ENCODE results near the gene PHTF2.
"Not testable (repeated sequence)": the region's sequence is repeated elsewhere in the genome, so short reads cannot be mapped to it uniquely, and the experiment has no call there.

PHTF2 gene

GRCh38 chr7:77771901-77772300 lies 26.7 kb upstream of the PHTF2 start:
- H3K36me3 ChIP-seq (ENCODE audit: control insufficient read depth, insufficient read depth, low read length), result peaks cover 39% of the 10 kb centered on the region

GRCh38 chr7:77778535-77778934 lies 20.0 kb upstream of the PHTF2 start:
- H3K36me3 ChIP-seq (ENCODE audit: control insufficient read depth, insufficient read depth, low read length), result peaks cover 35% of the 10 kb centered on the region

More at GRCh38 chr7:77771901-77772300, 26.7 kb upstream of the PHTF2 start:
- H3K27ac ChIP-seq (ENCODE audit: low read depth, low read length), result no peak overlapping the region
- no peaks in the 10 kb centered on the region for H3K4me1 ChIP-seq (ENCODE audit: control insufficient read depth, insufficient read depth, low read length)
- H3K9ac ChIP-seq (ENCODE audit: low read depth, low read length), result no peak overlapping the region
- no peak overlapping the region for H3K4me3 ChIP-seq (ENCODE audit: low read depth, low read length)
- H3K9me3 ChIP-seq (ENCODE audit: control insufficient read depth, insufficient read depth, low read length), result no peaks in the 10 kb centered on the region
- no peaks in the 10 kb centered on the region for H3K27me3 ChIP-seq (ENCODE audit: control insufficient read depth, insufficient read depth, low read length)

DNA sequence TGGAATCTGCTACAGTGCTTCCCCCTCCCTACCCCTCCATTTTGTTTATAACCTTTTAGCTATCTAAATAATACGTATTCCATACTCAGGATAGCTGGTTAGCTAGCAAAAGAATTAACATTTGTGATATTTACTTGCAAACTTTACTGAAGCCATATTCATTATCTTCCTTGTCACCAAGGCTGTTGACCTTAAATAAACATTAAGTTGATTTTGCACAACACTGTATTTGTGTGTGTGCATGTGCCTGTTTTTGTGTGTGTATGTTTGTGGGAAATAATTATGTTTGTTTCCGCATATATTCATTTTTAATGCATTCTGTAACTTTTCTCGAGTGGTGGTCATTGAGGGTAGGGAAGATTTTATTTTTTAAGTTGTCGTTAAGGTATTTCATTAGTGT lies 16.2 kb upstream of the PHTF2 start:
- Histone ChIP-seq H3K4me3 (ENCODE audit: low read depth, low read length) (no peak overlapping the region), H3K27me3 (ENCODE audit: control insufficient read depth, insufficient read depth, low read length) (no peaks in the 10 kb centered on the region), H3K9ac (ENCODE audit: low read depth, low read length) (no peak overlapping the region), H3K36me3 (ENCODE audit: control insufficient read depth, insufficient read depth, low read length) (peaks cover 33% of the 10 kb centered on the region), H3K9me3 (ENCODE audit: control insufficient read depth, insufficient read depth, low read length) (no peaks in the 10 kb centered on the region; the same call in none of the 2 replicates), H3K27ac (ENCODE audit: low read depth, low read length) (no peak overlapping the region), H3K4me1 (ENCODE audit: control insufficient read depth, insufficient read depth, low read length) (no peaks in the 10 kb centered on the region)

More at GRCh38 chr7:77778535-77778934, 20.0 kb upstream of the PHTF2 start:
- Histone ChIP-seq H3K27me3 (ENCODE audit: control insufficient read depth, insufficient read depth, low read length) (no peaks in the 10 kb centered on the region), H3K9me3 (ENCODE audit: control insufficient read depth, insufficient read depth, low read length) (no peaks in the 10 kb centered on the region), H3K27ac (ENCODE audit: low read depth, low read length) (no peak overlapping the region), H3K4me1 (ENCODE audit: control insufficient read depth, insufficient read depth, low read length) (no peaks in the 10 kb centered on the region), H3K9ac (ENCODE audit: low read depth, low read length) (no peak overlapping the region), H3K4me3 (ENCODE audit: low read depth, low read length) (no peak overlapping the region)

- Histone ChIP-seq H3K4me3 (ENCODE audit: low read depth, low read length) (no peak overlapping the region), H3K27ac (ENCODE audit: low read depth, low read length) (no peak overlapping the region), H3K36me3 (ENCODE audit: control insufficient read depth, insufficient read depth, low read length) (peaks cover 30% of the 10 kb centered on the region), H3K27me3 (ENCODE audit: control insufficient read depth, insufficient read depth, low read length) (no peaks in the 10 kb centered on the region), H3K9me3 (ENCODE audit: control insufficient read depth, insufficient read depth, low read length) (no peaks in the 10 kb centered on the region; the same call in none of the 2 replicates), H3K4me1 (ENCODE audit: control insufficient read depth, insufficient read depth, low read length) (no peaks in the 10 kb centered on the region), H3K9ac (ENCODE audit: low read depth, low read length) (no peak overlapping the region)
Measured at GRCh38 chr7:77783111-77783510, 15.5 kb upstream of the PHTF2 start.

DNA sequence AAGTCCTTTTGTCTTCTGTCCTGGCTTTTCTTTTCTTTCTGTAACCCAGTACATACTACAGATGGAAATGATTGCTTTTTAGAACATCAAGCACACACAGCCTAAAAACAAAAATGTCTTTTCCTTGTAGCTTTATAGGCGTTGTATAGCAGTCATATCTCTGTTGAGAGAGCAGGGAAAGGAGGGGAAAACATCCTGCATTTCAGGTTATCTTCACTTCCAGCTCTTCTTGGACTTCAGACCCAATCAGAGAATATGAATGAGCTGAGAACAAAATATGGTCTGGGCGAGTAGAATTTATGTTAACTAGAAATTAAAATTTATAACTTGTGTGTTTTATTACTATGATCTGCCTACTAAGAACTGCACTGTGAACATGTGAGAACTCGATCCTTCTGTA lies 15.0 kb upstream of the PHTF2 start:
- Histone ChIP-seq H3K36me3 (ENCODE audit: control insufficient read depth, insufficient read depth, low read length) (peaks cover 25% of the 10 kb centered on the region), H3K9me3 (ENCODE audit: control insufficient read depth, insufficient read depth, low read length) (no peaks in the 10 kb centered on the region; the same call in none of the 2 replicates), H3K9ac (ENCODE audit: low read depth, low read length) (no peak overlapping the region), H3K4me3 (ENCODE audit: low read depth, low read length) (no peak overlapping the region), H3K27ac (ENCODE audit: low read depth, low read length) (no peak overlapping the region), H3K27me3 (ENCODE audit: control insufficient read depth, insufficient read depth, low read length) (no peaks in the 10 kb centered on the region), H3K4me1 (ENCODE audit: control insufficient read depth, insufficient read depth, low read length) (no peaks in the 10 kb centered on the region)

GRCh38 chr7:77784426-77784825 lies 14.1 kb upstream of the PHTF2 start:
- not testable (repeated sequence) for H3K27ac ChIP-seq (ENCODE audit: low read depth, low read length); H3K4me1 ChIP-seq (ENCODE audit: control insufficient read depth, insufficient read depth, low read length); H3K27me3 ChIP-seq (ENCODE audit: control insufficient read depth, insufficient read depth, low read length); H3K9ac ChIP-seq (ENCODE audit: low read depth, low read length); H3K4me3 ChIP-seq (ENCODE audit: low read depth, low read length); H3K9me3 ChIP-seq (ENCODE audit: control insufficient read depth, insufficient read depth, low read length)
- H3K36me3 ChIP-seq (ENCODE audit: control insufficient read depth, insufficient read depth, low read length), result peaks cover 17% of the 10 kb centered on the region

DNA sequence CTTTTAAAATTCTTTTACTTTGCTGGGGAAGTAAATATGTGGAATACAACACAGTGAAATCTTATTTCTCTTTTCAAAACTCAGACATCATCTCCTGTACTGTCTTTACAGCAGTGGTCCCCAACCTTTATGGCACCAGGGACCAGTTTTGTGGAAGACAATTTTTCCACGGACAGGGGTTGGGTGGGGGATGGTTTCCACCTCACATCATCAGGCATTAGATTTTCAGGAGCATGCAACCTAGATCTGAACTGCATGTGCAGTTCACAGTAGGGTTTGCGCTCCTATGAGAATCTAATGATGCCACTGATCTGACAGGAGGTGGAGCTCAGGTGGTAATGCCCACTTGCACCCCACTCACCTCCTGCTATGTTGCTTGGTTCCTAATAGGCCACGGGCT lies 12.6 kb upstream of the PHTF2 start:
- Histone ChIP-seq H3K4me1 (ENCODE audit: control insufficient read depth, insufficient read depth, low read length) (no peaks in the 10 kb centered on the region), H3K9ac (ENCODE audit: low read depth, low read length) (no peak overlapping the region), H3K27me3 (ENCODE audit: control insufficient read depth, insufficient read depth, low read length) (no peaks in the 10 kb centered on the region), H3K9me3 (ENCODE audit: control insufficient read depth, insufficient read depth, low read length) (no peaks in the 10 kb centered on the region; the same call in none of the 2 replicates), H3K36me3 (ENCODE audit: control insufficient read depth, insufficient read depth, low read length) (0 out of 2 replicates have a peak, but pooled peaks cover 8% of the 10 kb centered on the region), H3K27ac (ENCODE audit: low read depth, low read length) (no peak overlapping the region), H3K4me3 (ENCODE audit: low read depth, low read length) (no peak overlapping the region)

DNA sequence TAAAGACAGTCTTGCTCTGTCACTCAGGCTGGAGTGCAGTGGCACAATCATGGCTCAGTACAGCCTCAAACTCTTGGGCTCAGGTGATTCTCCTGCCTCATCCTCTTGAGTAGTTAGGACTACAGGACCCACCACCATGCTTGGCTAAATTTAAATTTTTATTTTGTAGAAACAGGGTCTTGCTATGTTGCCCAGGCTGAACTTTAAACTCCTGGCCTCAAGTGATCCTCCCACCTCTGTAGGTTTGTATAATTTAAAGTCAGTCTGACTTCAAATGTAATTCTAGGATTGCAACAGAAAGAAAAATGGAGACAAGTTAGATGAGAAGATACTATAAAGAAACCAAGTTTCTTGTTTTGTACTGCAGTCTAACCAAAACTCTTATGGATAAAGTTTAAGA lies 11.8 kb upstream of the PHTF2 start:
- Histone ChIP-seq H3K27me3 (ENCODE audit: control insufficient read depth, insufficient read depth, low read length) (no peaks in the 10 kb centered on the region), H3K4me1 (ENCODE audit: control insufficient read depth, insufficient read depth, low read length) (peaks cover 6% of the 10 kb centered on the region; the same call in 1 of the 2 replicates), H3K9me3 (ENCODE audit: control insufficient read depth, insufficient read depth, low read length) (no peaks in the 10 kb centered on the region; the same call in none of the 2 replicates), H3K9ac (ENCODE audit: low read depth, low read length) (no peak overlapping the region), H3K4me3 (ENCODE audit: low read depth, low read length) (no peak overlapping the region), H3K36me3 (ENCODE audit: control insufficient read depth, insufficient read depth, low read length) (0 out of 2 replicates have a peak, but pooled peaks cover 3% of the 10 kb centered on the region), H3K27ac (ENCODE audit: low read depth, low read length) (no peak overlapping the region)

DNA sequence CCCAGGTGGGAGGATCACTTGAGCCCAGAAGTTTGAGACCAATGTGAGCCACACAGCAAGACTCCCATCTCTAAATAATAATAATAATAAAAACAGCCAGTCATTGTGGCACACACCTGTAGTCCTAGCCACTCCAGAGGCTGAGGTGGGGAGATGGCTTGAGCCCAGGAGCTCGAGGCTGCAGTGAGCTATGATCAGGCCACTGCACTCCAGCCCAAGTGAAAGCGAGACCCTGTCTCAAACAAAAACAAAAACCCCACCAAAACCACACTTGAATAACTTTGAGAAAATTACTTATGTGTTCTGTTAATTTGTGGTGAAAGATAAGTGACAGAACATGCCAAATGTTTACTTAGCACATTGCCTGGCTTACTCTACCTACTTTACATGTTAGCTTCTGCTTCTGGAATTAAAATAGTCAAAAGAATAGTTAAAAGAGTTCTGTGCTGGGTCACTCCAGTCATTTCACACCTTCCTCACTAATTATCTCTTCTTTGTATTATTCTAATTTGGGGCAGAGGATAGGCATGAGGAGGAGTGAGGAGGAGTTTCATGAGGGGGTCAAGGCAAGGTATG lies 10.2 kb upstream of the PHTF2 start:
- H3K4me3 ChIP-seq (ENCODE audit: low read depth, low read length), result no peak overlapping the region
- H3K27me3 ChIP-seq (ENCODE audit: control insufficient read depth, insufficient read depth, low read length), result no peaks in the 10 kb centered on the region
- no peak overlapping the region for H3K27ac ChIP-seq (ENCODE audit: low read depth, low read length)
- H3K4me1 ChIP-seq (ENCODE audit: control insufficient read depth, insufficient read depth, low read length), result peaks cover 11% of the 10 kb centered on the region; the same call in 1 of the 2 replicates
- no peaks in the 10 kb centered on the region; the same call in none of the 2 replicates for H3K9me3 ChIP-seq (ENCODE audit: control insufficient read depth, insufficient read depth, low read length)
- no peak overlapping the region for H3K9ac ChIP-seq (ENCODE audit: low read depth, low read length)
- peaks cover 3% of the 10 kb centered on the region; the same call in 1 of the 2 replicates for H3K36me3 ChIP-seq (ENCODE audit: control insufficient read depth, insufficient read depth, low read length)

GRCh38 chr7:77791336-77791735 lies 7.2 kb upstream of the PHTF2 start:
- H3K27ac ChIP-seq (ENCODE audit: low read depth, low read length), result peak overlapping the region; percentile 17
- H3K4me3 ChIP-seq (ENCODE audit: low read depth, low read length), result no peak overlapping the region
- H3K9ac ChIP-seq (ENCODE audit: low read depth, low read length), result no peak overlapping the region

DNA sequence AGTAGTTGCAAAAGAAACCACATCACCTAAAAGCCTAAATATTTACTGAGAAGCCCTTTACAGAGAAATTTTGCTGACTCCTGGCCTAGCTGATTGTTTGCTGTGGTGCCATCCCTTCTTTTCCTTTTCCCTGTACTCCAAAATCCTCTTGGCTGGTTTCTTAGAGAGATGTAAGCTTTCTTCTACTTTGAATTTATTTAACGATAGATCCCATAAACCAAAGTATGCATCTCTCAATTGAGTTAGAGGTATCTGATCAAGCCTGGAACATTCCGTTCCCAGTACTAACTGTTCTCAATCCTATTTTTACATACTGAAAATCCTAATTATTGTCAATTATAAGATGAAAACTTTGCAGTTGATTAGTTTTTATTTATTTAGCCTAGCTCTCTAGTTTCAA lies 6.6 kb upstream of the PHTF2 start:
- Histone ChIP-seq H3K4me3 (ENCODE audit: low read depth, low read length) (no peak overlapping the region), H3K27ac (ENCODE audit: low read depth, low read length) (peak overlapping the region; percentile 17), H3K4me1 (ENCODE audit: control insufficient read depth, insufficient read depth, low read length) (peaks cover 11% of the 10 kb centered on the region; the same call in 1 of the 2 replicates), H3K27me3 (ENCODE audit: control insufficient read depth, insufficient read depth, low read length) (no peaks in the 10 kb centered on the region), H3K9me3 (ENCODE audit: control insufficient read depth, insufficient read depth, low read length) (no peaks in the 10 kb centered on the region), H3K36me3 (ENCODE audit: control insufficient read depth, insufficient read depth, low read length) (peaks cover 7% of the 10 kb centered on the region), H3K9ac (ENCODE audit: low read depth, low read length) (no peak overlapping the region)

More at GRCh38 chr7:77791336-77791735, 7.2 kb upstream of the PHTF2 start:
- no peaks in the 10 kb centered on the region for H3K27me3 ChIP-seq (ENCODE audit: control insufficient read depth, insufficient read depth, low read length)
- H3K36me3 ChIP-seq (ENCODE audit: control insufficient read depth, insufficient read depth, low read length), result peaks cover 7% of the 10 kb centered on the region
- no peaks in the 10 kb centered on the region for H3K9me3 ChIP-seq (ENCODE audit: control insufficient read depth, insufficient read depth, low read length)
- H3K4me1 ChIP-seq (ENCODE audit: control insufficient read depth, insufficient read depth, low read length), result peaks cover 11% of the 10 kb centered on the region; the same call in 1 of the 2 replicates

Data from HUES48 (cell line).